Mesothelial cell of epicardium (in vitro differentiated cells): ENCODE data around the gene KRTAP4-12. TPM values are rescaled to one million over a fixed set of nuclear protein-coding genes. Genes with fewer than 3 reads are reported as not detected.
A peak's percentile ranks its signal among the peaks of the same experiment; 100 is the strongest.
"Not testable (repeated sequence)": the region's sequence is repeated elsewhere in the genome, so short reads cannot be mapped to it uniquely, and the experiment has no call there.

Experiments
- DNase-seq, 2 experiments: peaks; one replicate each; pipeline ENCODE4 v3.0.0; 2021; ENCODE audit warnings: low spot score in 2 of 2; ENCODE audit not compliant: unreplicated experiment in 2 of 2
- H3K27ac Mint-ChIP-seq: 2 replicates; pipeline ENCODE4 v1.8.0; 2021; ENCODE audit warnings: mixed read lengths
- H3K27me3 Mint-ChIP-seq: 2 replicates; pipeline ENCODE4 v1.8.0; 2021; ENCODE audit warnings: low read depth, mixed read lengths
- H3K36me3 Mint-ChIP-seq: 2 replicates; pipeline ENCODE4 v1.8.0; 2021; ENCODE audit warnings: mixed read lengths
- H3K4me1 Mint-ChIP-seq: 2 replicates; pipeline ENCODE4 v1.8.0; 2021; ENCODE audit warnings: mixed read lengths
- H3K4me3 Mint-ChIP-seq: 2 replicates; pipeline ENCODE4 v1.8.0; 2021; ENCODE audit warnings: mild to moderate bottlenecking, moderate library complexity, mixed read lengths
- H3K9me3 Mint-ChIP-seq: 2 replicates; pipeline ENCODE4 v1.8.0; 2021; ENCODE audit warnings: mixed read lengths
- CTCF ChIP-seq: fragments of 200-600 bp; sonication (generic); IDR thresholded peaks from one replicate; pipeline ENCODE4 v1.5.0; 2021; ENCODE audit warnings: antibody characterized with exemption; ENCODE audit not compliant: unreplicated experiment
- total RNA-seq: library from RNA; stranded (reverse); gene quantifications from 3 replicates; pipeline ENCODE4 v1.2.1, GENCODE V29; 2021

The KRTAP4-12 gene
- total RNA-seq, 1 donor from 2014 or later: not detected

- no peak overlapping the region for H3K27ac Mint-ChIP-seq
- peaks cover 10% of the 10 kb centered on the region for H3K9me3 Mint-ChIP-seq
- TF ChIP-seq CTCF: no peak
- peaks cover 6% of the 10 kb centered on the region for H3K27me3 Mint-ChIP-seq
- peaks cover 4% of the 10 kb centered on the region for H3K36me3 Mint-ChIP-seq
- H3K4me1 Mint-ChIP-seq: peaks cover 41% of the 10 kb centered on the region
- no peak for DNase-seq
- no peak overlapping the region for H3K4me3 Mint-ChIP-seq
These were observed 27.9 kb downstream of the KRTAP4-12 start for GRCh38 chr17:41096055-41096454.

GRCh38 chr17:41088760-41089352, 35.1 kb downstream of the KRTAP4-12 start:
- DNase-seq, H3K4me1 Mint-ChIP-seq, H3K4me3 Mint-ChIP-seq, H3K36me3 Mint-ChIP-seq, H3K27me3 Mint-ChIP-seq, H3K27ac Mint-ChIP-seq: not testable (repeated sequence)
- peaks cover 15% of the 10 kb centered on the region for H3K9me3 Mint-ChIP-seq

- not testable (repeated sequence) for H3K36me3 Mint-ChIP-seq, H3K27ac Mint-ChIP-seq, DNase-seq, H3K27me3 Mint-ChIP-seq, H3K9me3 Mint-ChIP-seq, H3K4me3 Mint-ChIP-seq
- H3K4me1 Mint-ChIP-seq: peaks cover 22% of the 10 kb centered on the region
These were observed 39.7 kb downstream of the KRTAP4-12 start, which contains the start of gene KRTAP4-7 for GRCh38 chr17:41084100-41084856. Gene KRTAP4-7 (plus strand): TSS chr17:41084150. CDS start chr17:41084207, 57 bp downstream.

GRCh38 chr17:41083427-41083826, 40.6 kb downstream of the KRTAP4-12 start:
- H3K9me3 Mint-ChIP-seq, DNase-seq, H3K27me3 Mint-ChIP-seq, H3K4me3 Mint-ChIP-seq, H3K36me3 Mint-ChIP-seq, H3K27ac Mint-ChIP-seq: not testable (repeated sequence)
- peaks cover 22% of the 10 kb centered on the region for H3K4me1 Mint-ChIP-seq

- Mint-ChIP-seq H3K27ac (peak overlapping the region; percentile 76), H3K4me1 (peaks cover 19% of the 10 kb centered on the region), H3K27me3 (peaks cover 6% of the 10 kb centered on the region), H3K36me3 (no peaks in the 10 kb centered on the region), H3K4me3 (no peak overlapping the region), H3K9me3 (peaks cover 8% of the 10 kb centered on the region)
- no peak for DNase-seq
- TF ChIP-seq CTCF: no peak
These were observed 41.4 kb downstream of the KRTAP4-12 start for GRCh38 chr17:41082626-41083025.

- peaks cover 8% of the 10 kb centered on the region for H3K9me3 Mint-ChIP-seq
- no peak overlapping the region for H3K4me3 Mint-ChIP-seq
- no peak overlapping the region for H3K27ac Mint-ChIP-seq
- no peaks in the 10 kb centered on the region for H3K4me1 Mint-ChIP-seq
- DNase-seq: no peak
- H3K27me3 Mint-ChIP-seq: no peaks in the 10 kb centered on the region
- no peaks in the 10 kb centered on the region for H3K36me3 Mint-ChIP-seq
- no peak for TF ChIP-seq CTCF
These were observed 47.2 kb downstream of the KRTAP4-12 start for GRCh38 chr17:41076788-41077187.

GRCh38 chr17:41073676-41074075, 50.3 kb downstream of the KRTAP4-12 start:
- TF ChIP-seq CTCF: no peak
- Mint-ChIP-seq H3K4me1 (no peaks in the 10 kb centered on the region), H3K27ac (no peak overlapping the region), H3K36me3 (no peaks in the 10 kb centered on the region), H3K9me3 (peaks cover 3% of the 10 kb centered on the region), H3K4me3 (no peak overlapping the region), H3K27me3 (no peaks in the 10 kb centered on the region)
- no peak for DNase-seq
